Ishikawa (cell line): ENCODE data around the gene ZDHHC11.

Experiments
- FOXM1 ChIP-seq: IDR thresholded peaks from 2 replicates; pipeline ENCODE4 v1.6.1; 2012; ENCODE audit warnings: low read depth, borderline replicate concordance
- NFIC ChIP-seq: IDR thresholded peaks from 2 replicates; pipeline ENCODE4 v1.6.1; 2012
- TAF1 ChIP-seq: IDR thresholded peaks from 2 replicates; pipeline ENCODE4 v1.6.1; 2012; ENCODE audit warnings: low read depth, mild to moderate bottlenecking
- TEAD4 ChIP-seq: IDR thresholded peaks from 2 replicates; pipeline ENCODE4 v1.6.1; 2012
- TF ChIP-seq, protein P1 (sequence below): IDR thresholded peaks from 2 replicates; pipeline ENCODE4 v1.6.1; 2012; ENCODE audit warnings: low read depth, mild to moderate bottlenecking
- TF ChIP-seq, protein P2 (sequence below): IDR thresholded peaks from 2 replicates; pipeline ENCODE4 v1.6.1; 2012
- TF ChIP-seq, protein P3 (sequence below): IDR thresholded peaks from 2 replicates; pipeline ENCODE4 v1.6.1; 2012

DNA sequence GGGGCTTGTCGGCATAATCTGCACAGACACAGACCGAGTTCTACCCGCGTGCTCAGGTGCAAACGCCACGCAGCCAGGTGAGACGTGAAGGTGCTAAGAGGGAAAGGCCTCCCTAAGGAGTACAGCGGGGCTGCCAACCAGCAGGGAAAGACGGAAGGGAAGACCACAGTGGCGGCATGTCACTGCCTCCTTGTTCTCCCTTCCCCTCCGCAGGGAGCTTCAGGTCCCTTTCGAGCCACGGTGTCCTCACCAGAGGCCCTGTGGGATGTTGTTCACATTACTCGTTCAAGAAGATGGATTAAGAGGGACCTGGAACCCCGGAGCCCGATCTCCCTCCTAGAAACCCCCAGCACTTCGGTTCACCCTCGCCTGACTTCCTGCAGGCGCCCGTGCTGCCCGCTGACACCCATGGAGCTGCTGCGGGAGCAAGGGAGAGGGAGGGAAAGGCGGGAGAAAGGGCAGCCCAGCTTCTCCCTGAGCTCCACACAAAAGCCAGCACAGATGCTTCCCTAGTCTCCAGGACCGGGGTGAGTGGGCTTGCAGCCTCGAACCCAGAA is 41.1 kb upstream of the ZDHHC11 start:
- TF ChIP-seq, protein P1, sequence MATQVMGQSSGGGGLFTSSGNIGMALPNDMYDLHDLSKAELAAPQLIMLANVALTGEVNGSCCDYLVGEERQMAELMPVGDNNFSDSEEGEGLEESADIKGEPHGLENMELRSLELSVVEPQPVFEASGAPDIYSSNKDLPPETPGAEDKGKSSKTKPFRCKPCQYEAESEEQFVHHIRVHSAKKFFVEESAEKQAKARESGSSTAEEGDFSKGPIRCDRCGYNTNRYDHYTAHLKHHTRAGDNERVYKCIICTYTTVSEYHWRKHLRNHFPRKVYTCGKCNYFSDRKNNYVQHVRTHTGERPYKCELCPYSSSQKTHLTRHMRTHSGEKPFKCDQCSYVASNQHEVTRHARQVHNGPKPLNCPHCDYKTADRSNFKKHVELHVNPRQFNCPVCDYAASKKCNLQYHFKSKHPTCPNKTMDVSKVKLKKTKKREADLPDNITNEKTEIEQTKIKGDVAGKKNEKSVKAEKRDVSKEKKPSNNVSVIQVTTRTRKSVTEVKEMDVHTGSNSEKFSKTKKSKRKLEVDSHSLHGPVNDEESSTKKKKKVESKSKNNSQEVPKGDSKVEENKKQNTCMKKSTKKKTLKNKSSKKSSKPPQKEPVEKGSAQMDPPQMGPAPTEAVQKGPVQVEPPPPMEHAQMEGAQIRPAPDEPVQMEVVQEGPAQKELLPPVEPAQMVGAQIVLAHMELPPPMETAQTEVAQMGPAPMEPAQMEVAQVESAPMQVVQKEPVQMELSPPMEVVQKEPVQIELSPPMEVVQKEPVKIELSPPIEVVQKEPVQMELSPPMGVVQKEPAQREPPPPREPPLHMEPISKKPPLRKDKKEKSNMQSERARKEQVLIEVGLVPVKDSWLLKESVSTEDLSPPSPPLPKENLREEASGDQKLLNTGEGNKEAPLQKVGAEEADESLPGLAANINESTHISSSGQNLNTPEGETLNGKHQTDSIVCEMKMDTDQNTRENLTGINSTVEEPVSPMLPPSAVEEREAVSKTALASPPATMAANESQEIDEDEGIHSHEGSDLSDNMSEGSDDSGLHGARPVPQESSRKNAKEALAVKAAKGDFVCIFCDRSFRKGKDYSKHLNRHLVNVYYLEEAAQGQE = no peak
- TF ChIP-seq TEAD4 (no peak), TAF1 (no peak), NFIC (no peak), FOXM1 (no peak)
- TF ChIP-seq, protein P2, sequence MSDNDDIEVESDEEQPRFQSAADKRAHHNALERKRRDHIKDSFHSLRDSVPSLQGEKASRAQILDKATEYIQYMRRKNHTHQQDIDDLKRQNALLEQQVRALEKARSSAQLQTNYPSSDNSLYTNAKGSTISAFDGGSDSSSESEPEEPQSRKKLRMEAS = no peak
- TF ChIP-seq, protein P3, sequence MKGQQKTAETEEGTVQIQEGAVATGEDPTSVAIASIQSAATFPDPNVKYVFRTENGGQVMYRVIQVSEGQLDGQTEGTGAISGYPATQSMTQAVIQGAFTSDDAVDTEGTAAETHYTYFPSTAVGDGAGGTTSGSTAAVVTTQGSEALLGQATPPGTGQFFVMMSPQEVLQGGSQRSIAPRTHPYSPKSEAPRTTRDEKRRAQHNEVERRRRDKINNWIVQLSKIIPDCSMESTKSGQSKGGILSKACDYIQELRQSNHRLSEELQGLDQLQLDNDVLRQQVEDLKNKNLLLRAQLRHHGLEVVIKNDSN = no peak
